Brain microvascular endothelial cell (primary cell): ENCODE measurements around the gene RNF141.
A peak's percentile ranks its signal among the peaks of the same experiment; 100 is the strongest.

Experiments used
- DNase-seq: peaks from one replicate; pipeline ENCODE4 v3.0.0-alpha.2; 2020
- H3K27ac ChIP-seq: fragments of 250-450 bp; sonication (Bioruptor Pico); 2 replicates; pipeline ENCODE4 v1.5.1; 2020; ENCODE audit warnings: mild to moderate bottlenecking, moderate library complexity
- H3K27me3 ChIP-seq: fragments of 250-450 bp; sonication (Bioruptor Pico); replicated peaks from 2 replicates; pipeline ENCODE4 v1.5.1; 2020; ENCODE audit warnings: mild to moderate bottlenecking
- H3K36me3 ChIP-seq: fragments of 250-450 bp; sonication (Bioruptor Pico); replicated peaks from 2 replicates; pipeline ENCODE4 v1.5.1; 2020; ENCODE audit warnings: mild to moderate bottlenecking
- H3K4me3 ChIP-seq: 2 replicates; pipeline ENCODE4 v1.5.1; 2011; ENCODE audit warnings: low read depth, mild to moderate bottlenecking, control low read depth, low read length, moderate library complexity
- CTCF ChIP-seq: IDR thresholded peaks from 2 replicates; pipeline ENCODE4 v1.5.1; 2011; ENCODE audit warnings: low read depth, mild to moderate bottlenecking, moderate library complexity, low read length, control low read depth, inconsistent platforms; ENCODE audit errors: missing control alignments
- in situ Hi-C: cut with HindIII; loops from 2 replicates; pipeline ENCODE4 v1.10.0; 2017; ENCODE audit warnings: low sequenced_read_pairs, low pct_ligation_motif_present

RNF141 gene

DNA sequence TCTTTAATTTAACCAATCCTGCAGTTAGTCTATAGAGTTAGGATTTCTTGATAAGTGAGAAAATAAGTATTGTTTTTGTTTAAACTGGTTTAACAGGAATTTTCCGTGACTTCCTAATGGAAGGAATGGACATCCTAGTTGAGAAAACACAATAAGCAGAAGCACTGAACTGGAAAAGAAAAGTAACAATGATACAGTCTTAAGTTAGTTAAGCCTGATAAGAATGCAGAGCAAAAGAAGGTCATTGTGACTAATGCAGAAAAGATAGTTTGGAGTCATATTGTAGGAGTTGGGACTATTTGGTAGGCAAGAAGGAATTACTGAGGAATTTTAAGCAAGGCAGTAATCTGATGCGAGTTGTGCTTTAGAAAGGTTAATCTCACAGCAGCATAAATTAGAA, 11.7 kb downstream of the RNF141 start:
- no peaks in the 10 kb centered on the region for H3K27me3 ChIP-seq
- no peak for DNase-seq
- TF ChIP-seq CTCF = no peak
- in situ Hi-C loops = no loop called here
- peaks cover 7% of the 10 kb centered on the region for H3K36me3 ChIP-seq
- peak overlapping the region; percentile 75 for H3K27ac ChIP-seq
- no peak overlapping the region for H3K4me3 ChIP-seq

DNA sequence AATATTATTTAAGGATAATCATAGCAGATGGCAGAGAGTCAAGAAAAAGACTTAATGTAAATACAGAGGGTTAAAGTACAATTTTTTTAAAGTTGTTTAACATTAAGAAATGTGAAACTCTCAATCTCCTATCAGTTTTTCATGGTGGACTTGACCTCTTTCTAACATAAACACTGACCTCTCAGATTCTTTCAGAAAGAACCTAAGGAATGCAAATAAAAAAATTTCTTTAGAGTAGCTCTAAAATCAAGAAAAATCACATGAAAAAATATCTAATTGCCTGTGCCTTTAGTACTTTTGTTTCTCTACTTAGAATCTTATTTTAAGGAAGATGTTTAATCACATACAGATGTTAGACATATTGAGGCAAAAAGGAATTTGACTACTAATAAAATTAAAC, 12.9 kb downstream of the RNF141 start:
- in situ Hi-C loops = no loop called here
- no peak for TF ChIP-seq CTCF
- Histone ChIP-seq H3K4me3 (no peak overlapping the region), H3K27ac (peak overlapping the region; percentile 75), H3K36me3 (peaks cover 7% of the 10 kb centered on the region), H3K27me3 (no peaks in the 10 kb centered on the region)
- DNase-seq = no peak

- H3K27me3 ChIP-seq = no peaks in the 10 kb centered on the region
- DNase-seq = no peak
- H3K36me3 ChIP-seq = peaks cover 12% of the 10 kb centered on the region
- no peak for TF ChIP-seq CTCF
- no peak overlapping the region for H3K4me3 ChIP-seq
- H3K27ac ChIP-seq = peak overlapping the region; percentile 75
- in situ Hi-C loops = no loop called here
Measured at GRCh38 chr11:10526974-10527918, 13.7 kb downstream of the RNF141 start.

DNA sequence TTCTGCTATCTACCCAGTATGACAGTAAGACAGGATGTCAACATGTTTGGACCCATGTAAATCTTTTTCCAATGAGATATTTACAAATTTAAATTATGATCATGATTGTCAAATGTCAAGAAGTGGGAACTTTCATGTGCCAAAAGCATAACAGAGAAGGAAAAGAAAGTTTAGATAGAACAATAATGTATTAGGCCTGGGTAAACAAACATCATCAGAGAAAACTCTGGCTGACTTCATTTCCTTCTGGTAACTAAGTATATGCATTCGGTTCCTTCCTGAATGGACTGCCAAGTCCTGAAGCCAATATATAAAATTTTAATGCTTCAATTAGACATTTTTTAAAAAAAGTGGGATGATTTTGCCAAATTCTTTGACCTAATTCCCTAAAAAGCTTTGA, 16.5 kb downstream of the RNF141 start:
- Histone ChIP-seq H3K27me3 (no peaks in the 10 kb centered on the region), H3K27ac (no peak overlapping the region), H3K36me3 (peaks cover 27% of the 10 kb centered on the region), H3K4me3 (no peak overlapping the region)
- in situ Hi-C loops = no loop called here
- no peak for DNase-seq
- TF ChIP-seq CTCF = no peak

DNA sequence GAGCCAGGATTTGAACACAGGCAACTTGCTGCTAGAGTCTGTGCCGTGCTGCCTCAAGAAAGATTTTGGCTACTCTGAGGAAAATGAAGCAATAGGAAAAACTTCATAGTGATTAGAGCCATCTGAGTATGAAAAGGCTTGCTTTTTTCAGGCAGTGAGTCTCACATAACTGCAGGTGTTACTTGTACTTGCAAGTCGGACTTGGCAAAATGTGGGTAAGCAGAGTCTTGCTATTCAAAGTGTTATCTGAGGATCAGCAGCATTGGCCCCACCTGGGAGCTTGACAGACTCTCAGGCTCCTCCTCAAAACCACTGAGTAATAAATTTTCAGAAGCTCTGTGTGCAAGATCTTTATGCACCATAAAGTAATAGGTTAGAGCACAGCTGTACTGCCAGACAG, 18.1 kb downstream of the RNF141 start:
- TF ChIP-seq CTCF = no peak
- in situ Hi-C loops = no loop called here
- Histone ChIP-seq H3K4me3 (no peak overlapping the region), H3K27ac (no peak overlapping the region), H3K27me3 (no peaks in the 10 kb centered on the region), H3K36me3 (peaks cover 30% of the 10 kb centered on the region)
- DNase-seq = no peak
